Activated CD4-positive, alpha-beta T cell treated with anti-CD3 and anti-CD28 coated beads, Interleukin-2, amount 50 U/mL, for 24 hours (primary cell): ENCODE results near the gene KRTAP10-2.

Experiments
- DNase-seq, 2 donors: peaks; one replicate each; pipeline ENCODE4 v3.0.0-alpha.2; 2020; ENCODE audit warnings: low read depth in 1 of 2, low spot score in 1 of 2

KRTAP10-2 gene

GRCh38 chr21:44540741-44541288 is 10.5 kb downstream of the KRTAP10-2 start:
- DNase-seq = no peak

DNA sequence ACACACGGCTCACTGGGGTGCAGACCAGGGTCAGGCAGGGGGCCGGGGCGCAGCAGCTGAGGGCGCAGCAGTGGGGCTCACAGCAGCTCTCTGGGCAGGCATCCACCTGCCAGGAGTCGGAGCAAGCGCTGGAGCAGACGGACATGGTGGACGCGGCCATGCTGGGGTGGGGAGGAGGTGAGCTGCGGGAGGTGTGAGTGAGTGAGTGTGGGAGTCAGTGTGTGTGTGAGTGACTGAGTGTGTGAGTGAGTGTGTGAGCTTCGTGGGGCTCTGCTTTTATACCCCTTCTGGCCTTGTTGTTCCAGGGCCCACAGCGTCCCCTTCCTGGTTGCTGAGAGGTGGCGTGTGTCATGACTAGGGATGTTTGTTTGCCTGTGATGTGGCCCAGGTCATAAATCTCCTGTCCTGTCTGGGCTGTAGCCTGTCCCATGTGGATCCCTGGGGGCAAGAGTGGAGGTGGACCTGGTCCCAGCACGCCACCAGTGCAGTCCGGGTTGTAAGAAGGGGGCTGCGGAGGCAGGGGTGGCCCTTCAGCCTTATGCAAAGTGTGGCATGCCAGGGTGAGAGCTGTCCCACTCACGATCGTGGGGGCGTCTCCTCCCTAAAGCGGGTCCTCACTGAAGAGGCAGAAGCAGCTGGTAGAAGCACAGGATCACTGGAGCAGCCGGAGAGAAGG is 11.2 kb downstream of the KRTAP10-2 start, which contains the start of gene KRTAP10-1:
KRTAP10-1 (minus strand) TSS at position 205 of the 676 bp plus-strand sequence; CDS start at position 160, 45 bp downstream.
- DNase-seq = no peak

- DNase-seq = no peak
Observed at GRCh38 chr21:44539046-44539445, 12.3 kb downstream of the KRTAP10-2 start.

DNA sequence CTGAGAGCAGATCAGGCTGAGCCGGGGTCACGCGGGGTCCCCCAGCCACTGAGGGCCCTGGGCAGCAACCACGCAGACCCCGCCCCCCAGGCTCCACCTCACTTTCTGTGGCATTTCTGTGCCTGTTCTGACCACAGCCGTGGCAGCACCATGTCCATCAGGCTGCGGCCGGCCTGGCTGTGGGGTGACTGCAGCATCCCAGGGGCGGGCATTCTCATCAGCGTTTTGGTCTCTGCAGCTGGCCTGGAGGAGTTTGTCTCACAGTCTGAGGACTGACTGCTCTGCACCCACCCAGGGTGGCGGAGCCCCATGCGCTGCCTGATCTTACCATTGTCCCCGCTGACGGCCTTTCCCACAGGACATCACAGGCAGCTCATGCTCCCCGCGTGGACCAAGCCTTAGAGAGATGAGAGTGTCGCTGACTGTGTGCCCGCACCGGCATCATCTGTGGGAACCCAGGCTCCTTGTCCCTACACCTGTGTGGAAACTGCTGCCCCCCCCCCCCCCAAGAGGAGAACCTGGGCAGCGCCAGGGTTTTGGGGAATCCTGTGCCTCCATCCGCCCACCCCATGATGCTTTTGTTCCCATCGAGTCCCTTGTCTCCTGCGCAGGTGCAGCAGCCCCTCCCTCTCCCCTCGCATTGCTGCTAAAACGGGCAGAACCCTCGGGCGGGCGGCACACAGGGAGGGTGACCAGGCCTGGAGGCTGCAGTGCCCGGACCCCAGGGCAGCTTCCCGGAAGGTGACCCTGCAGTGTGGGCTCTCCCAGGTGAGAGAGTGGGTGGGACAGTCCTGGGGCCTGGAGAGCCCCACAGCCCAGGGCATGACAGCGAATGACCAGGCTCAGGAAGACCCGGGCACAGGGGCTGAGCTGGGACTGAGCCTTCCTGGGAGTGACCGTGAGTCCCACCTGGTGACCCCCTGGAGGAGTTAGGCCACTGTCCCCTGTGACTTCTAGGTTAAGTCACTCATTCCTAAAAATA is 13.1 kb downstream of the KRTAP10-2 start:
- DNase-seq = no peak

GRCh38 chr21:44535963-44536362 is 15.3 kb downstream of the KRTAP10-2 start:
- no peak for DNase-seq

GRCh38 chr21:44534688-44535087 is 16.6 kb downstream of the KRTAP10-2 start:
- DNase-seq = no peak

DNA sequence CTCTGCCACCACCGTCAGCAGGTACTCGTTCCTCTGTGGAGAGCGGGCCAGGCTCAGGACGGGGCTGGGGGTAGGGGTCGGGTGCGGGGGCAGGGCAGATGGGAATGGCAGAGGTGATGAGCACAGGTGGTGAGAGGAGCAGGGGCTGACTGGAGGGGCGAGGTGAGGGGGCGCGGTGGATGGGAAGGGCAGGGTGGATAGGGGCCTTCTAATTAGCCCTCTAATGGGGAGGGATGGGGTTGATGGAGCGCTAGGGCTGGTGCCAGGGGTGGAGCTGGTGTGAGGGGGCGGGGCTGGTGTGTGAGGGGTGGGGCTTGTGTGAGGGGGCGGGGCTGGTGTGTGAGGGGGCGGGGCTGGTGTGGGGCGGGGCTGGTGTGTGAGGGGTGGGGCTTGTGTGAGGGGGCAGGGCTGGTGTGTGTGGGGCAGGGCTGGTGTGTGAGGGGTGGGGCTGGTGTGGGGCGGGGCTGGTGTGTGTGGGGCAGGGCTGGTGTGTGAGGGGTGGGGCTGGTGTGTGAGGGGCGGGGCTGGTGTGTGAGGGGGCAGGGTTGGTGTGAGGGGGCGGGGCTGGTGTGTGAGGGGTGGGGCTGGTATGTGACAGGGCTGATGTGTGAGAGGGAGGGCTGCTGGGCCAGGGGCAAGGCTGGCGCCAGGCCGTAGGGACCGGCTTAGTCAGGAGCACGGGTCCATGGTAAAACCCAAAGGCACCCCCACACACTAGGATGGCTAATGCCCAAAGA is 17.2 kb downstream of the KRTAP10-2 start:
- DNase-seq = no peak

- DNase-seq = no peak
Observed at GRCh38 chr21:44533121-44533890, 18.0 kb downstream of the KRTAP10-2 start.

DNA sequence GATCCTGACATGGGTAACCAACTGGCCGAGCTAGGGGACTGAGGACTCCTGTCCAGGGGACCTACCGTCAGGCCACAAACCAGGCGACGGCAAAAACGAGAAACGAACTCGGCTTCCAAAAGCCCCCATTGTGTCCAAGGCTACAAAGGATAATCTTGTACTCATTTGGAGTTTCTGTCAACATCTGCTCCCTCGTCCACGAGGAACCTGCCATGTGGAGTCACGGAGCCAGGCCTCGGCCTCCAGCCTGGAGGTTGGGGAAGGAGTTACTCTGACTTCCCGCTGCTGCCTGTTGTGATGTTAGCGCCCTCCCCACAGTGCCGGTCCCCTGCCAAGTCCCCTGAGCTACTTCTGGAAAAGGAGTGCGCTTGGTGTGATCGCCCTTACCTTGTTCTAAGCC is 18.6 kb downstream of the KRTAP10-2 start:
- no peak for DNase-seq

GRCh38 chr21:44531606-44532564 is 19.4 kb downstream of the KRTAP10-2 start:
- DNase-seq = no peak

DNA sequence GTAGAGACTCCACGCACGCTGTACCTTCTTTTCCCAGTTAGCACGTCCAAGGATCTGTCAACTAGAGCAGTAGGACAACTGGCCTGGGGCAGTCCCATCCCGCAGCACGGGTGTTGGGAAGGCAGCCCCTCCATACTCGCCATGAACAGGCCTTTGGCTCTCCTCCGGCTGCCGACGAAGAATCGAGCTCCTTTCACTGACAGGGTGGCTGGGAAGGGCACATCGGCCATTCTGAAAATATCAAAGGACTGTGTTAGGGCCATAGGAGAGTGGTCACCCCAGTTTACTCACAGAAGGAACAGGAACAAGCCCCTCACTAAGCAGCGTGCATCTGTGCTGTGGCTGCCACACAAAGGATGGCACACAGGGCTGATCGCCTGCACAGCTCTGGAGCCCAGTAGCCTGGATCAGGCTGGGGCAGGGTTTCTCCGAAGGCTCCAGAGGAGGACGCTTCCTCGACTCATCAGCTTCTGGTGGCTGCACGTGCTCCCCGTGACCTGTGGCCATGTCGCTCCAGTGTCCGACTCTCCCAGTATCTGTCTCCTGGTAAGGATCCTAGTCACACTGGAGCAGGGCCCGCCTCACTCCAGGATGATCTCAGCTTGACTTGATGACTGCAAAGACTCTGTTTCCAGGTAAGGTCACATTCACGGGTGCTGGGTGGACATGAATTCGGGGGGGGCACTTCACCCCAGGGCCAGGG is 20.3 kb downstream of the KRTAP10-2 start:
- DNase-seq = no peak

- no peak for DNase-seq
Observed at GRCh38 chr21:44530221-44530902, 20.9 kb downstream of the KRTAP10-2 start.

- no peak for DNase-seq
Observed at GRCh38 chr21:44529503-44530125, 21.7 kb downstream of the KRTAP10-2 start.

GRCh38 chr21:44529011-44529421 is 22.3 kb downstream of the KRTAP10-2 start:
- DNase-seq = no peak

DNA sequence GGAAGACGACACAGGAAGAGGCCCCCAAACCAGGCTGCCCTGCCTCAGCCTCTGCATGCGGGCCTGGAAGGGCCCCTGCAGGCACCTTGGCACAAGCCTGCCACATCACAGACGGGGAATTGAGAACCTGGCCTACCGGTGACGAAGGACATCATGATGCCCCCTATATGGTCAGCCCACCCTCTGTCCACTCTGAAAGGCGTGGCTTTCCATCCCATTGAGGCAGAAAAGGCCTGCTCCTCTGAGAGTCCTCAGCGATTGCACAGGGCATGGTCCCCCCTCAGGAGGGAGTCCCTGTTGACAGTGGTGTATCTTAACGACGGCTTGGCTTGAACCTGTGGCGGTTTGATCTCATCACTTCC is 22.7 kb downstream of the KRTAP10-2 start:
- DNase-seq = no peak

DNA sequence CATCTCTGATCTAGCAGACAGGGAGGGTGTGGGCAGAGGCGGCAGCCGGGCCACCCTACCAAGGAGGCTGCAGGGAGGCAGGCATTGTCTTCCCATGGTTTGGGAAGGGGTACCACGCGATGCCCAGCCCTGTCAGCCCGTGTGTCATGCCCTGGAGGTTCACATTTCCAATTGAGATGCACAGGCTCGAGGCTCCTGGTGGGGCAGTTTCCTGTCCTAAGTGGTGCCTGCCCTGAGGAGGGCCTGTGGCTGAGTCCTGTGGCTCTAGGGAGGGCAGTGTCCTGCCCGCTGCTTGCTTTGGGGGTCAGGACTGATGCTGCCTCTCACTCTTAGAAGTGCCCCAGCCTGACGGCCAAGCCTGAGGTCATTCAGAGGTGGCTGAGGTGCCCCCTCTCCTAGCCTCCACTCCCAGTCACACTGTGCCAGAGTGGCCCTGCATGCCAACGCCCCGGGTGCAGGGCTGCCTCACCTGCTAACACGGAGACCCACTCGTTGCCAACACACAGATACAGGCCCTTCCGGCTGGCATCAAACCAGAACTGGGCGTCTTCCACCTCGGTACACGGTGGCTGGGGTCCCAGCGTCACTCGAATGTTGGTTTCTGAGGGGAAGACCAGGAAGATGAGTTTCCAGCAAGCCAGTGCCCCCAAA is 23.2 kb downstream of the KRTAP10-2 start:
- DNase-seq = no peak
